Hepatocyte (in vitro differentiated cells): ENCODE data around the gene CA14.

Experiments
- CTCF ChIP-seq: fragments of 200-600 bp; sonication (generic); IDR thresholded peaks from 2 replicates; pipeline ENCODE4 v1.5.1; 2016; ENCODE audit warnings: antibody characterized with exemption, mild to moderate bottlenecking; ENCODE audit not compliant: poor library complexity
- EZH2 ChIP-seq: fragments of 200-600 bp; sonication (generic); IDR thresholded peaks from 2 replicates; pipeline ENCODE4 v1.6.1; 2016; ENCODE audit warnings: antibody characterized with exemption, mild to moderate bottlenecking, borderline replicate concordance

GRCh38 chr1:150280138-150280707 is 22.6 kb downstream of the CA14 start:
- TF ChIP-seq CTCF (no peak), EZH2 (no peak)
